Measurements from ENCODE around the gene INSYN2B.
"Not testable (repeated sequence)": the region's sequence is repeated elsewhere in the genome, so short reads cannot be mapped to it uniquely, and the experiment has no call there.

The INSYN2B gene

GRCh38 chr5:169848792-169849191, 131.5 kb downstream of the INSYN2B start:
- DNase-seq (ENCODE audit: low read depth), result no peak

- no peak for DNase-seq (ENCODE audit: low read depth)
Observed at GRCh38 chr5:169848271-169848670, 132.0 kb downstream of the INSYN2B start.

- DNase-seq (ENCODE audit: low read depth), result no peak
Observed at GRCh38 chr5:169847519-169847918, 132.8 kb downstream of the INSYN2B start.

DNA sequence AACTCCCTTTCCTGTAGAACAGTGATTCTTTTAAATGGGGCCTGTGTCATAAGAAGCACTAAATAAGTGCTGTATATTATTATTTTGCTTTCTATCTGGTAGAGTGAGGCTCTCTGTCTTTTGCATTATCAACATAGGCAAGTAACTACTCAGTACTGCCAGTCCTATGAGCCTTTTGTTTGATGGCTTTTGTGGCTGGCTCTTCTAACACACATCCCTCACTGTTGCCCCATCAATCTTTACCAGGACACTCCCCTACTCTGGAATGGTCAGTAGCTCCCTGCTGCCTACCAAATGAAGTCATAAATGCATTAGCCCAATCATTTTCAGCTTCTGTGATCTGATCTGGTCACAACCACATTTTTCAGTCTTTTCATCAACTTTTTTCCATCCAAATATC, 137.6 kb downstream of the INSYN2B start:
- no peak for DNase-seq (ENCODE audit: low read depth)

DNA sequence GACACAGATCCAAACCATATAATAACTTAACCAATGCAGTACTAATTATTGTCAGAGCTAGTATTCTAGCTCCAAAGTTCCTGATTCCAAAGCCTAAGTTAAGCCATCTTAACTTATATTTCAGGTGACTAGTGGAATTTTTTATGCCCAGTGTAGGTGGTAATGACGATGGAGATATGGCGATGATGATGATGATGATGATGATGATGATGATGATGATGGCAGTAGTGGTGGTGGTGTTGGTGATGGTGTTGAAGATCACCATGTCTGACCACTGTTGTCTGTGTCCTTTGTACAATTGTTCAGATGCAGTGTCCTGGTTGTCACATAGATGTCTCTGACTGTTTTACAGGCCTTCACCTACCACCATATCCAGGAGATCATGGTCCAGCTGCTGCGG, 139.9 kb downstream of the INSYN2B start:
- no peak for DNase-seq (ENCODE audit: low read depth)

- DNase-seq (ENCODE audit: low read depth), result no peak
Observed at GRCh38 chr5:169838688-169839087, 141.6 kb downstream of the INSYN2B start.

GRCh38 chr5:169837686-169838085, 142.6 kb downstream of the INSYN2B start:
- no peak for DNase-seq (ENCODE audit: low read depth)

DNA sequence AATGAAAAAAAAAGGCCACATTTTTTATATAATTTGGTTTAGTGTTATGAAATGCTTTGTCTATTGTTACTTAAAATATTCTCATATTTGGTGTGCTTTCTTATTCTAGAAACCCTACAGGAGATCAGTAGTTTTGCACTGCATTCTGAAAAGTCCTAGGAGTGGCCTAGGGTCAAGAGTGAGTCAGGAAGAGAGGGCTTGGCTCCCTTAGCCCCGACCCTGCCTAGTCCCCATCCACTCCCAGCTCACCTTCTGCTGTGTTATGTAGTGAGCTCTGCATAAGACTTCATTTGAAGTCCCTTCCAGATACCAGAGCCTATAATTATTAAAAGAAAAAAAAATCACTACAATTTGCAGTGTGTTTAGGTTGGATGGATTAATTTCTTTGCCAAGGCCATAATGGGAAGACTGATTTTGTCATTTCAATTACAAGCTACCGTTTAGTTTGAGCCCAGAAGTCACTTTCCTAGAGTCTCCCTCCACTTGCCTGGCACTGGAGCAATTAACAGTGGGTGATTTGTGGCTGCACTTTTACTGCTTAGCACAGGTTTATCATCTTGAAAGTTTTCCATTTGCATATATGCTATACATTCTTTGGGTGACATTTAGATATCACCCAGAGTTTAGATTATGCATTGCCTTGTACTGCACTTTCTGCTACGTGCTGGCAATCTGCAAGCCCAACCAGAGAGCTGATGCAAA, 143.3 kb downstream of the INSYN2B start:
- no peak for DNase-seq (ENCODE audit: low read depth)

GRCh38 chr5:169834540-169834939, 145.8 kb downstream of the INSYN2B start:
- DNase-seq (ENCODE audit: low read depth), result not testable (repeated sequence)

- peak; percentile 38 for DNase-seq (ENCODE audit: low read depth)
Observed at GRCh38 chr5:169833681-169834292, 146.5 kb downstream of the INSYN2B start.

DNA sequence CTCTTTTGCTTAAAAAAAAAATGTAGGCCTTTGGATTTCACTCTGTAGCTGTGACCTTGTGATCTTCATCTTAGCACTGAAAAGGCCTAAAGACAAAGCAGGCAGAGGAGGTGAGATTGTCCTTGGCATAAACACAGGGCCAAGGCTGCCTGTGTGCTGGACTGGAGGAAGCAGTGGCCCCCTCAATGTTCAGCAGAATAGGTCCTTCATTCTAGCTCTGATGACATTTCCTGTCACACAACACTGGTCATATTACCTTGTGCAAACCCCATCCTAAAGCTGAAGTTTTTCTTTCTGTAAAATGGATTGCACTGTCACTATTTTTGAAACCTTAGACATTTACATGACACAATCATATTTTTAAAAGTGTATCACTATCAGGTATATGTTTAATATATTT, 147.4 kb downstream of the INSYN2B start:
- no peak for DNase-seq (ENCODE audit: low read depth)

DNA sequence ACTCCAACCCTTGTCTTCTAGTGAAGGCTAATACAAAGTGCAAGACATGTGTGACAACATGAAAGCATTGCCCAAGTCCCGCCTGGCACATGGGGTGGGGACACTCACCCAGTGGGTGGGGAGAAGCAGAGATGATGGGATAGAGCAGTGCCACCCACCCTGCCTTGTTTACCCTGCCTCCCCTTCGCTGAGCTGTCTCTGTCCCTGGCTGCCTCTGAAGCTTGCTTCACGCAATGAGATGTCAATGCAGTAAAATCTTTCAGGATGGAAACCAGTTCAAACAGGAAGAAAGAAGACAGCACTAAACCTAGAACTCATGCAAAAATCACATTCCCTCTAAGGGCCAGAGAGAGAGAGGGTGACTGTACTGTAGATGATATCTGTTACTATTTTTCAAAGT, 148.0 kb downstream of the INSYN2B start:
- no peak for DNase-seq (ENCODE audit: low read depth)

GRCh38 chr5:169831331-169831730, 149.0 kb downstream of the INSYN2B start:
- no peak for DNase-seq (ENCODE audit: low read depth)

DNA sequence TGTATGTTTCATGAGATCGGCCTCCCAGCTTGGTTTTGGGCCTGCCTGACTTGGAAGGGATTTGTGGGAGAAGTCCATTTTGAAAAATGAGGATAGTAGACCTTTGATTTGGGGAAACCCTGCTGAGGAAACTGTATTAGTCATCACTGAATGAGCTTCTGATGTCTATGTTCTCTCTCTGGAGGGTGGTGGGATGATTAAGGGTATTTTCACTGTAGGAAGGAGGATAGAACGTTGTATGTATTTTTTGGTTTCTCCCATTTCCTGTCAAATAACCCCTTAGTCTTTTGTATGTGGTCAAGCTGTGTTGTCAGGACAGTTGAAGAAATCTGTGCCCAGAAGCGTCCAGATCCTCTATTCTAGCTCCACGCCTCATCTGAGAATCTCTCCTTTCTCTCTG, 151.9 kb downstream of the INSYN2B start:
- DNase-seq (ENCODE audit: low read depth), result no peak

- DNase-seq (ENCODE audit: low read depth), result no peak
Observed at GRCh38 chr5:169827769-169828168, 152.5 kb downstream of the INSYN2B start.

- DNase-seq (ENCODE audit: low read depth), result no peak
Observed at GRCh38 chr5:169826618-169827017, 153.7 kb downstream of the INSYN2B start.

DNA sequence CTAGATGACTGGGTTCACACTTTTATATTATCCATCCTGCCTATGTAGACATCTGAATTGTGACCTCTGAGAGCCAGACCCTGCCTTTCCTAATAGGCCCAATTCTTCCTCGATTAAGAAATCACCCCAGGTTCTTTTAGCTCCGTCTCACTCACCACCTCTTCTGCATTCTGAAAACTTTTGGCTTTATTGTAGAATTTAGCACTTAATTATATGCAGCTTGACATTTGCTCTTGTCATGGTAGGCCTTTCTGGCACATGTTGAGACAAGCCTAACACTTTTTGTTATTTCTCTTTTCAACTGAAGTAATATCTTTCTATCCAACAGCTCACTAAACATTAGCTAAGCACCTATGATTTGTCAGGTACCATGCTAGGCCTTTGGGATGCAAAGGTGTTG, 163.3 kb downstream of the INSYN2B start:
- no peak for DNase-seq (ENCODE audit: low read depth)

- DNase-seq (ENCODE audit: low read depth), result no peak
Observed at GRCh38 chr5:169814522-169814921, 165.8 kb downstream of the INSYN2B start.

Measured in fibroblast of the conjunctiva (primary cell).